PC-3 (cell line): ENCODE data around the gene CD244. TPM values are rescaled to one million over a fixed set of nuclear protein-coding genes. Genes with fewer than 3 reads are reported as not detected.
"Not testable (repeated sequence)": the region's sequence is repeated elsewhere in the genome, so short reads cannot be mapped to it uniquely, and the experiment has no call there.

Experiments used
- ATAC-seq: fragments of 200-7000 bp; cut with Tn5 transposase; 2 replicates; pipeline ENCODE4 v1.9.1; 2020; ENCODE audit warnings: mild to moderate bottlenecking, moderate library complexity
- BruUV-seq: library from RNA; stranded (reverse); fragments of 400-500 nt; replicated peaks from 2 replicates; lab custom pipeline; 2021; lab: Mats Ljungman, UMichigan
- CTCF ChIA-PET: fragments of 300-600 bp; sonication (Branson Sonifier 250); formaldehyde crosslinking; loops from one replicate; lab custom pipeline; 2022; ENCODE audit warnings: antibody characterized with exemption; lab: Charles Lee
- POLR2A ChIA-PET: fragments of 300-600 bp; sonication (Branson Sonifier 250); formaldehyde crosslinking; loops from one replicate; lab custom pipeline; 2022; ENCODE audit warnings: antibody characterized with exemption; ENCODE audit not compliant: unreplicated experiment; lab: Charles Lee
- DNase-seq: peaks from one replicate; pipeline ENCODE4 v3.0.0-alpha.2; 2015
- H2AFZ ChIP-seq: fragments of 300-600 bp; sonication (generic); 2 replicates; pipeline ENCODE4 v1.6.0; 2016; ENCODE audit warnings: antibody characterized with exemption, low read length
- H3F3A ChIP-seq: fragments of 300-600 bp; sonication (generic); one replicate; pipeline ENCODE4 v1.6.0; 2017; ENCODE audit warnings: antibody characterized with exemption, low read length, control low read depth, mild to moderate bottlenecking; ENCODE audit not compliant: unreplicated experiment
- H3K27ac ChIP-seq: fragments of 300-600 bp; sonication (generic); 2 replicates; pipeline ENCODE4 v1.5.1; 2016; ENCODE audit warnings: mild to moderate bottlenecking, low read length
- H3K27me3 ChIP-seq: fragments of 300-600 bp; sonication (generic); 2 replicates; pipeline ENCODE4 v1.6.1; 2016; ENCODE audit warnings: low read length, mixed read lengths
- H3K36me3 ChIP-seq: fragments of 300-600 bp; sonication (generic); 2 replicates; pipeline ENCODE4 v1.6.1; 2016; ENCODE audit warnings: low read depth, mixed run types, low read length, mixed read lengths
- H3K4me1 ChIP-seq: fragments of 300-600 bp; sonication (generic); 2 replicates; pipeline ENCODE4 v1.5.1; 2016; ENCODE audit warnings: low read length; ENCODE audit not compliant: insufficient read depth
- H3K4me2 ChIP-seq: fragments of 300-600 bp; sonication (generic); 2 replicates; pipeline ENCODE4 v1.6.0; 2016; ENCODE audit warnings: low read length
- H3K4me3 ChIP-seq: fragments of 300-600 bp; sonication (generic); 2 replicates; pipeline ENCODE4 v1.5.1; 2016; ENCODE audit warnings: mild to moderate bottlenecking, low read length, mixed read lengths
- H3K79me2 ChIP-seq: fragments of 300-600 bp; sonication (generic); 2 replicates; pipeline ENCODE4 v1.6.1; 2017; ENCODE audit warnings: low read length, mixed read lengths
- H3K9ac ChIP-seq: fragments of 300-600 bp; sonication (generic); 2 replicates; pipeline ENCODE4 v1.6.0; 2016; ENCODE audit warnings: mild to moderate bottlenecking, low read length
- H3K9me2 ChIP-seq: fragments of 300-600 bp; sonication (generic); replicated peaks from 2 replicates; pipeline ENCODE4 v1.6.1; 2016; ENCODE audit warnings: mixed run types, low read length, mixed read lengths
- H3K9me3 ChIP-seq: fragments of 300-600 bp; sonication (generic); 2 replicates; pipeline ENCODE4 v1.6.1; 2016; ENCODE audit warnings: low read length, mixed read lengths
- H4K20me1 ChIP-seq: fragments of 300-600 bp; sonication (generic); 2 replicates; pipeline ENCODE4 v1.6.1; 2016; ENCODE audit warnings: low read length, mixed read lengths
- EZH2 ChIP-seq: fragments of 300-600 bp; sonication (generic); IDR thresholded peaks from one replicate; pipeline ENCODE4 v1.6.1; 2017; ENCODE audit warnings: antibody characterized with exemption, mild to moderate bottlenecking, low read length; ENCODE audit not compliant: unreplicated experiment
- EZH2phosphoT487 ChIP-seq: fragments of 300-600 bp; sonication (generic); IDR thresholded peaks from 2 replicates; pipeline ENCODE4 v1.6.1; 2018; ENCODE audit warnings: mild to moderate bottlenecking, antibody characterized with exemption, low read length, borderline replicate concordance
- intact Hi-C: fragments of 100-400 bp; cut with micrococcal nuclease; formaldehyde crosslinking; loops from 2 replicates; pipeline ENCODE4 v1.9.0; 2023
- total RNA-seq: library from RNA; depleted of rRNA; stranded (reverse); fragments of >200 nt; gene quantifications from 2 replicates; pipeline ENCODE4 v1.2.3, GENCODE V29; 2014
- TF ChIP-seq, protein P1 (sequence below): fragments of 300-600 bp; sonication (generic); conservative IDR thresholded peaks from 2 replicates; pipeline ENCODE4 v1.5.1; 2017; ENCODE audit warnings: antibody characterized with exemption, low read depth, mild to moderate bottlenecking, low read length

Gene CD244
- total RNA-seq, 1 experiment from 2014 or later = not detected

DNA sequence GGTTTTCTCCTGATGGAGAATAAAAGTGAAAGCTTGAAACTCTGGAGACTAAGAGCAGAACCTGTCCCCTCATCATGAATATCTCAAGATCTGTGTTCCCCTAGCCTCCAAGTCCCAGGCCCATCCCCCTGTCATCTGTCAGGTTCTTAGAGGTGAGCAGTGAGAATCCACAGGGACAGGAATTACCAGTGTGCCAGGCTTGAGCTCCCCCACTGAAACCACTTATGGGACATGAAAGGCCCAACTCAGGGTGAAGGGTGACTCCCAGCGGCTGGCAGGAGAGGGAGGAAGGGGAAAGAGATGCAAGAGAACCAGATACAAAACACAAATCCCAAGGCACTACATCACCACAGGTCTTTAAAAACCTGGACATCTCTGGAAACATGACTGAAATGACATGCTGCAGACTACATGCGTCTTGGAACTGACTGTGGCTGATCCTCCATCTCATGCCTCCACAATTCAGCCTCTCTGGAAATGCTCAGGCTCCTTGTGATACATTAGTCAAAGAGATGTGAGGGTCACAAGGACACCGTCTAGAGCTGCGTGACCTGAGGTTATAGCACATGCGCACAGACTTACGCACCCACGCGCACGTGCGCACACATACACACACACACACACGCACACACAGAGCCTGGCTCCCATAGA lies 73.5 kb downstream of the CD244 start:
- no peaks in the 10 kb centered on the region for H3K79me2 ChIP-seq
- ATAC-seq (no peak), DNase-seq (no peak)
- ChIA-PET CTCF (no interaction called here), POLR2A (no interaction called here)
- BruUV-seq = no TSS peak
- no peaks in the 10 kb centered on the region for H3K36me3 ChIP-seq
- TF ChIP-seq EZH2 (no peak), EZH2phosphoT487 (no peak)
- TF ChIP-seq, protein P1, sequence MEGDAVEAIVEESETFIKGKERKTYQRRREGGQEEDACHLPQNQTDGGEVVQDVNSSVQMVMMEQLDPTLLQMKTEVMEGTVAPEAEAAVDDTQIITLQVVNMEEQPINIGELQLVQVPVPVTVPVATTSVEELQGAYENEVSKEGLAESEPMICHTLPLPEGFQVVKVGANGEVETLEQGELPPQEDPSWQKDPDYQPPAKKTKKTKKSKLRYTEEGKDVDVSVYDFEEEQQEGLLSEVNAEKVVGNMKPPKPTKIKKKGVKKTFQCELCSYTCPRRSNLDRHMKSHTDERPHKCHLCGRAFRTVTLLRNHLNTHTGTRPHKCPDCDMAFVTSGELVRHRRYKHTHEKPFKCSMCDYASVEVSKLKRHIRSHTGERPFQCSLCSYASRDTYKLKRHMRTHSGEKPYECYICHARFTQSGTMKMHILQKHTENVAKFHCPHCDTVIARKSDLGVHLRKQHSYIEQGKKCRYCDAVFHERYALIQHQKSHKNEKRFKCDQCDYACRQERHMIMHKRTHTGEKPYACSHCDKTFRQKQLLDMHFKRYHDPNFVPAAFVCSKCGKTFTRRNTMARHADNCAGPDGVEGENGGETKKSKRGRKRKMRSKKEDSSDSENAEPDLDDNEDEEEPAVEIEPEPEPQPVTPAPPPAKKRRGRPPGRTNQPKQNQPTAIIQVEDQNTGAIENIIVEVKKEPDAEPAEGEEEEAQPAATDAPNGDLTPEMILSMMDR = no peak
- no peaks in the 10 kb centered on the region for H3K9me2 ChIP-seq
- H3K27me3 ChIP-seq = no peaks in the 10 kb centered on the region
- H3K9ac ChIP-seq = no peak overlapping the region
- H3F3A ChIP-seq = no peaks in the 10 kb centered on the region
- H3K4me3 ChIP-seq = no peak overlapping the region
- no peak overlapping the region for H3K4me2 ChIP-seq
- no peaks in the 10 kb centered on the region for H3K4me1 ChIP-seq
- intact Hi-C loops = no loop called here
- no peak overlapping the region for H2AFZ ChIP-seq
- H4K20me1 ChIP-seq = no peaks in the 10 kb centered on the region
- no peak overlapping the region for H3K27ac ChIP-seq
- no peaks in the 10 kb centered on the region for H3K9me3 ChIP-seq

- CTCF ChIA-PET, H3K4me2 ChIP-seq, POLR2A ChIA-PET, H3K79me2 ChIP-seq, DNase-seq, H3K27me3 ChIP-seq, H3K9ac ChIP-seq, H3K9me3 ChIP-seq, H3F3A ChIP-seq, H3K36me3 ChIP-seq, H3K4me3 ChIP-seq, H3K27ac ChIP-seq, intact Hi-C loops, BruUV-seq, H2AFZ ChIP-seq, H4K20me1 ChIP-seq, H3K9me2 ChIP-seq, ATAC-seq: not testable (repeated sequence)
- peaks cover 17% of the 10 kb centered on the region for H3K4me1 ChIP-seq
These were observed 79.5 kb downstream of the CD244 start for GRCh38 chr1:160782988-160783765.

- H3K9ac ChIP-seq = no peak overlapping the region
- H3K79me2 ChIP-seq = no peaks in the 10 kb centered on the region
- ChIA-PET POLR2A (no interaction called here), CTCF (no interaction called here)
- intact Hi-C loops = loop anchor here (2.0 kb wide), 1 partner anchor 49 kb away; no protein-coding TSS in a partner anchor
- H3K4me2 ChIP-seq = peak overlapping the region; percentile 78
- no peak for ATAC-seq
- H2AFZ ChIP-seq = peak overlapping the region; percentile 85
- H3K36me3 ChIP-seq = no peaks in the 10 kb centered on the region
- peaks cover 17% of the 10 kb centered on the region for H3K4me1 ChIP-seq
- H3F3A ChIP-seq = no peaks in the 10 kb centered on the region
- no peaks in the 10 kb centered on the region for H3K27me3 ChIP-seq
- no peaks in the 10 kb centered on the region for H3K9me2 ChIP-seq
- TF ChIP-seq, protein P1 = no peak
- no TSS peak for BruUV-seq
- no peaks in the 10 kb centered on the region for H3K9me3 ChIP-seq
- DNase-seq = no peak
- no peaks in the 10 kb centered on the region for H4K20me1 ChIP-seq
- H3K4me3 ChIP-seq = peak overlapping the region; percentile 17; the same call in 1 of the 2 replicates
- H3K27ac ChIP-seq = peak overlapping the region; percentile 51
These were observed 80.6 kb downstream of the CD244 start for GRCh38 chr1:160781914-160782689.
